Gastroesophageal sphincter (tissue), 4 donors: ENCODE measurements around the gene PREB. TPM values are rescaled to one million over a fixed set of nuclear protein-coding genes. Genes with fewer than 3 reads are reported as not detected.

Source experiments
- ATAC-seq: fragments of 150-250 bp; one replicate; pipeline ENCODE4 v1.9.1; 2016; ENCODE audit warnings: mild to moderate bottlenecking, moderate library complexity
- H3K27ac ChIP-seq, 4 donors: fragments of 200-600 bp; sonication (generic) in 3 of 4; 1 replicate in 3 of 4; 2 replicates in 1 of 4; pipeline ENCODE4 v1.5.1; 2016 to 2019
- H3K27me3 ChIP-seq: fragments of 200-600 bp; sonication (generic); one replicate; pipeline ENCODE4 v1.5.1; 2019
- H3K36me3 ChIP-seq, 2 donors: fragments of 200-600 bp; sonication (generic); one replicate each; pipeline ENCODE4 v1.5.1; 2019; ENCODE audit warnings: control low read depth in 1 of 2
- H3K4me1 ChIP-seq, 3 donors: fragments of 200-600 bp; sonication (generic); 1 replicate in 2 of 3; 2 replicates in 1 of 3; pipeline ENCODE4 v1.5.1; 2016 to 2019; ENCODE audit warnings: control low read depth in 2 of 3
- H3K4me3 ChIP-seq, 2 donors: fragments of 200-600 bp; sonication (generic); one replicate each; pipeline ENCODE4 v1.5.1; 2019; ENCODE audit warnings: mild to moderate bottlenecking in 1 of 2, moderate library complexity in 1 of 2
- H3K9me3 ChIP-seq, 3 donors: fragments of 200-600 bp; sonication (generic); one replicate each; pipeline ENCODE4 v1.5.1; 2017 to 2019; ENCODE audit warnings: control low read depth in 2 of 3
- EP300 ChIP-seq: sonication (generic); formaldehyde crosslinking; IDR thresholded peaks from one replicate; pipeline ENCODE4 v1.6.1; 2017; ENCODE audit warnings: antibody characterized with exemption, mild to moderate bottlenecking
- POLR2A ChIP-seq, 2 donors: fragments of 450-650 bp; IDR thresholded peaks; one replicate each; pipeline ENCODE4 v1.6.1; 2017; ENCODE audit warnings: antibody characterized with exemption in 2 of 2, mild to moderate bottlenecking in 2 of 2, moderate library complexity in 1 of 2
- POLR2AphosphoS5 ChIP-seq: sonication (generic); formaldehyde crosslinking; IDR thresholded peaks from one replicate; pipeline ENCODE4 v1.6.1; 2017; ENCODE audit warnings: antibody characterized with exemption
- whole genome bisulfite sequencing, 2 donors: methylation state at CpG; one replicate each; pipeline ENCODE4 v1.1.5; 2018; ENCODE audit warnings: low coverage in 1 of 2; 5-methylcytosine and 5-hydroxymethylcytosine counted together
- total RNA-seq, 4 donors: library from RNA; depleted of rRNA; stranded (reverse); fragments of >200 nt; gene quantifications; one replicate each; pipeline ENCODE4 v1.1.0, GENCODE V29; 2016
- TF ChIP-seq, protein P1 (sequence below), 4 experiments: fragments of 200-600 bp in 2 of 4; fragments of 450-650 bp in 2 of 4; sonication (generic) in 1 of 4; IDR thresholded peaks; one replicate each; pipeline ENCODE4 v1.5.1; 2017 to 2019; ENCODE audit warnings: antibody characterized with exemption in 4 of 4, mild to moderate bottlenecking in 2 of 4, moderate library complexity in 2 of 4

Gene PREB
- total RNA-seq, 4 donors from 2014 or later, result 47.0 to 83.9 (median 50.8) TPM

DNA sequence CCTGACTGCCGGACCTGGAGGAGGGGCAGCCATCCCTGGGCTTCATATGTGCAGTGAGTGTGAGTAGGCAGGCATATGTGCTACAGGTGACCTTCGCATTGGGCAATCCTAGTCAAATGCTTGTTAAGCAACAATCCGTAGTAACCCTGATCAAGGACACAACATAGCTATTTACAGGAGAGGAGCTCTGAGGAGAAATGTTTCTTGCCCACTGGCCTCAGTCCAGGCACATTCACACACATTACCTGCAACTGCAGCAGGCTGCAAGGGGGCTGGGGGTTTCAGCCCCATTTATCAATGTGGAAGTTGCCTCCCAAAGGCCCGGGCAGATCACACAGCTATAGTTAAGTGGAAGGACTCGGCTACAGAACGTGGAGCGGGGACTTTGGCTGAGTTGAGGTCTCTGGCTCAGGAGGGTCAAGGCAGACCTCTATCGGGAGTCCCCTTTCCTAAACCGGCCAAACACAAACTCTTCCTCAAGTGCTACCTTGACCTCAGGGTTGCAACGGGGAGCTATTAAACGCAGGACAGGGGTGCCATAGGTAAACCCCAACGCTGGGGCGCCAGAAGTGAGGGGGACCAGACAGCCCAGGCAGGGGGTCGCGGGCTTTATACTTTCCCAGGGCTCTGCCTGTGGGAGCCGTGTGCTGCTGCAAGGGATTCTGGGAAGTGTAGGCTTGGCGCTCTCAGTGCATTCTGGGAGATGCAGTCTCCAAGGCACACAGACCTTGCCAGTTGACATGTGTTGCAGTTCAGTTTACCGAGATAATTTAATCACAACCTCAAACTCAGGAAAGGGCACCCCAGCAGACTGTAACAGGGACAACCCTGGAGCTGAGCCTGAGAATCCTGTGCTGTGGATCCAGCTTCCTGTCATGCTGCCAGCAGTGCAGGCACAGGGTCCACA, 38.4 kb downstream of the PREB start:
- H3K4me1 ChIP-seq, result peaks cover 0 to 13% (median 4%) of the 10 kb centered on the region in 3 donors
- WGBS, 2 donors, result no CpG with 5 or more reads among the region's 18 CpGs
- no peaks in the 10 kb centered on the region for H3K9me3 ChIP-seq
- H3K27ac ChIP-seq, result peak overlapping the region in 1 of 4 donors; percentile 19
- ATAC-seq, result peak; percentile 78
- H3K36me3 ChIP-seq, result peaks cover 0 to 33% of the 10 kb centered on the region in 2 donors
- no peaks in the 10 kb centered on the region for H3K27me3 ChIP-seq
- H3K4me3 ChIP-seq, result peak overlapping the region; percentile 25 to 39
- TF ChIP-seq POLR2A (IDR thresholded peaks at IDR 0.05) (no peak), POLR2AphosphoS5 (no peak), EP300 (no peak)
- TF ChIP-seq, protein P1, sequence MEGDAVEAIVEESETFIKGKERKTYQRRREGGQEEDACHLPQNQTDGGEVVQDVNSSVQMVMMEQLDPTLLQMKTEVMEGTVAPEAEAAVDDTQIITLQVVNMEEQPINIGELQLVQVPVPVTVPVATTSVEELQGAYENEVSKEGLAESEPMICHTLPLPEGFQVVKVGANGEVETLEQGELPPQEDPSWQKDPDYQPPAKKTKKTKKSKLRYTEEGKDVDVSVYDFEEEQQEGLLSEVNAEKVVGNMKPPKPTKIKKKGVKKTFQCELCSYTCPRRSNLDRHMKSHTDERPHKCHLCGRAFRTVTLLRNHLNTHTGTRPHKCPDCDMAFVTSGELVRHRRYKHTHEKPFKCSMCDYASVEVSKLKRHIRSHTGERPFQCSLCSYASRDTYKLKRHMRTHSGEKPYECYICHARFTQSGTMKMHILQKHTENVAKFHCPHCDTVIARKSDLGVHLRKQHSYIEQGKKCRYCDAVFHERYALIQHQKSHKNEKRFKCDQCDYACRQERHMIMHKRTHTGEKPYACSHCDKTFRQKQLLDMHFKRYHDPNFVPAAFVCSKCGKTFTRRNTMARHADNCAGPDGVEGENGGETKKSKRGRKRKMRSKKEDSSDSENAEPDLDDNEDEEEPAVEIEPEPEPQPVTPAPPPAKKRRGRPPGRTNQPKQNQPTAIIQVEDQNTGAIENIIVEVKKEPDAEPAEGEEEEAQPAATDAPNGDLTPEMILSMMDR (IDR thresholded peaks at IDR 0.05), result no peak

DNA sequence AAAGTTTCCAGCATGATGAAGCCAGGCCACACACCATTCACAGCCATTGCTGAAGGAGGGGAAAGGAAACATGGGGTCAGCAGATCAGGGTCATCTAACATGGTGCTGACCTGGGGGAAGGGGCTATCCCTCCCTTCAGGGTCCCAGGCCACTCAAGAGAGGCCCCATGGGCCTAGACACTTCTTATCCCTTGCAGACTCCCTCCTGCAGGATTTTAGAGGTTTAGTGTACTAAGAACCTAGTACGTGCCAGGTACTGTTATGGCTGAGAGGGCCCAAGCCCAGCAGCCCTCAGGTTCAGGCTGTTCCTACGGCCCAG, 39.0 kb downstream of the PREB start:
- Histone ChIP-seq H3K9me3 (no peaks in the 10 kb centered on the region), H3K27ac (no peak overlapping the region), H3K27me3 (no peaks in the 10 kb centered on the region), H3K4me3 (no peak overlapping the region), H3K36me3 (peaks cover 0 to 32% of the 10 kb centered on the region in 2 donors), H3K4me1 (peaks cover 0 to 13% (median 4%) of the 10 kb centered on the region in 3 donors)
- ATAC-seq, result no peak
- TF ChIP-seq POLR2A (IDR thresholded peaks at IDR 0.05) (no peak), POLR2AphosphoS5 (no peak), EP300 (no peak)
- TF ChIP-seq, protein P1 (IDR thresholded peaks at IDR 0.05), result no peak
- 100% methylated on average over 1 of the region's 2 CpGs; no CpG with 5 or more reads in 1 of the 2 donors for WGBS, 2 donors

DNA sequence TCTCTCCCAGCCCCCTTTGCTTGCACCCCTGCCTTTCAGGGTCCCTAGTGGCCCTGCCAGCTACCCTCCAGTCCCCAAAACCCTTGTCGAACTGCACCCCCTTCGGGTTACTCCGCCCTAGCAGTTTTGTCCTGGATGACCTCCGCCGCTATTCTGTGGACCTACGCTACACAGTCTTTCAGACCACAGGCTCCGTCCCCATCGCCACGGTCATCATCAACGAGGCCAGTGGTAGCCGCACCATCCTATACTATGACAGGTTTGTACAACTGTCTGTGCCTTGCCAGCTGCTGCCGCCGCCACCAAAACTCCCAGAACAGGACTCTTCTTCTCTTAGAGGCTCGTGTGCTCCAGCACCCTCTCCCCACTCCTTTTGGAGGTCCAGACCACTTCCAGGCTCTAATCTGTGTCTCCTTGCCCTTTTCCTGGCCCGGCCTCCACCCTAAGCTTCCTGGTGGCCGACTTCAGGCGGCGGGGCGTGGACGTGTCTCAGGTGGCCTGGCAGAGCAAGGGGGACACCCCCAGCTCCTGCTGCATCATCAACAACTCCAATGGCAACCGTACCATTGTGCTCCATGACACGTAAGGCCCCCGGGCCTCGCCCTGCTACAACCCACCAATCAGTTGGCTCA, 40.0 kb downstream of the PREB start:
- no peak for ATAC-seq
- no peaks in the 10 kb centered on the region for H3K27me3 ChIP-seq
- 86 to 87% methylated on average over 7 to 23 of the region's 24 CpGs for WGBS, 2 donors
- TF ChIP-seq, protein P1 (IDR thresholded peaks at IDR 0.05), result no peak
- TF ChIP-seq POLR2A (IDR thresholded peaks at IDR 0.05) (no peak), POLR2AphosphoS5 (no peak), EP300 (no peak)
- no peak overlapping the region for H3K4me3 ChIP-seq
- peaks cover 0 to 23% of the 10 kb centered on the region in 2 donors for H3K36me3 ChIP-seq
- H3K4me1 ChIP-seq, result peaks cover 0 to 13% (median 4%) of the 10 kb centered on the region in 3 donors
- H3K9me3 ChIP-seq, result no peaks in the 10 kb centered on the region
- H3K27ac ChIP-seq, result no peak overlapping the region

DNA sequence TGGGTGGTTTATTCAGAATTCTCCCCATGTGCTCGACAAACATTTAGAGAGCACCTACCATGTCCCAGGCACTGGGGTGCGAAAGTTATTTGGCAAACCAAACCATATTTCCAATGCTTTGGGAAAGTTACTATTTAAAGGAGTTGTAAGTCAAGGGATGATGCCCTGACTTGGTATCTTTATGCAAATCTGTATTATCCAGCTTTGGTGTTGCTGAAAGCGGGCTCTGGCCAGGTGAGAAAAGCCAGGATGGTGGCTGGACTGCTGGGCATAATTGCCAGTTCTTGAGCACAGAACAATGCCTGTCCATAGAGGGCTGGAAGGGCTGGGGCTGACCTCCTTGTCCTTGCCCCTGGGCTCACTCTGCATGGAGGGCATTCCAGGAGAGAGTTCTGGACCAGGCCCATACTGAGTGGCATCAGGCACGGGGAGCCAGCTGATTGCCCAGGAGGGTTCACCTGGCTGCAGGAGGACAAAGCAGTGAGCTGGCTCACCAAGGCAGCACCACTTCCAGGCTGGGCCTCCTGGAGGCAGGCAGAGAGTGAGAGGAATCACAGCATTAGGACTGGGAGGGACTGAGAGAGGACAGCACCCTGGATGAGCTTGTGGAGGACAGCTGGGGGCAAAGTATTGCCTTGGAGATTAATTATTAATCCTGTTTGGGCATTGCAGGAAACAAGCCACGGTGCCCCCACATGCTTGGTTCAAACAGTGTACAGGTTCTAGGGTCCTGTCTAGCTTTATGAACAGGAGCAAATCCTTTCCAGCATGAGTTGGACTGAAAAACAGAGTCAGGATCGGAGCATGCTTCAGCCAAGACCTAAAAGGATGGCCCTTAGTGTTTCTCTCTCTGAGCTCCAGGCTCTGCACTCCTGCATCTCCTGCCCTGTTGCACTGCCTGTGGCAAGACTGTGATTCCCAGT, 40.7 kb downstream of the PREB start:
- Histone ChIP-seq H3K36me3 (peaks cover 0 to 20% of the 10 kb centered on the region in 2 donors), H3K27me3 (no peaks in the 10 kb centered on the region), H3K9me3 (no peaks in the 10 kb centered on the region), H3K4me3 (no peak overlapping the region), H3K4me1 (peaks cover 0 to 14% (median 4%) of the 10 kb centered on the region in 3 donors), H3K27ac (no peak overlapping the region)
- TF ChIP-seq POLR2AphosphoS5 (no peak), EP300 (no peak), POLR2A (IDR thresholded peaks at IDR 0.05) (no peak)
- TF ChIP-seq, protein P1 (IDR thresholded peaks at IDR 0.05), result no peak
- no peak for ATAC-seq
- WGBS, 2 donors, result 77 to 90% methylated on average over 2 to 3 of the region's 6 CpGs
